Measurements from ENCODE around the gene ZNF627. TPM values are rescaled to one million over a fixed set of nuclear protein-coding genes. Genes with fewer than 3 reads are reported as not detected.

The ZNF627 gene
- total and polyA plus RNA-seq, 2 of the 8 experiments (the other 6 are each of a cell fraction or from before 2014, with no cell fraction given): 7.2 to 13.7 TPM

- H3K4me1 ChIP-seq (replicated peaks in 1 of 4; ENCODE audit: control insufficient read depth in 3 of 4, insufficient read depth in 4 of 4, low read length in 3 of 4): no peaks in the 10 kb centered on the region
- H3K4me2 ChIP-seq (ENCODE audit: insufficient read depth in 1 of 2, low read depth in 2 of 2, low read length in 2 of 2): no peak overlapping the region
- TF ChIP-seq TAF1 (IDR thresholded peaks at IDR 0.05; ENCODE audit: low read depth, low read length): no peak
- TF ChIP-seq TAF7 (optimal IDR thresholded peaks at IDR 0.05; ENCODE audit: borderline replicate concordance, low read depth, low read length): no peak
- no peak for TF ChIP-seq CTCF (IDR thresholded peaks at IDR 0.05; ENCODE audit: control extremely low read depth in 1 of 3, insufficient read depth in 1 of 3, low read depth in 1 of 3, low read length in 3 of 3)
- TF ChIP-seq RXRA (IDR thresholded peaks at IDR 0.05; ENCODE audit: insufficient read depth, low read depth, low read length): no peak
- no peak for TF ChIP-seq POU5F1 (IDR thresholded peaks at IDR 0.05; ENCODE audit: low read depth, low read length)
- no peak for TF ChIP-seq ATF3 (IDR thresholded peaks at IDR 0.05; ENCODE audit: insufficient read depth, low read depth, low read length)
- TF ChIP-seq BACH1 (IDR thresholded peaks at IDR 0.05; ENCODE audit: low read length): no peak
- TF ChIP-seq TCF12 (IDR thresholded peaks at IDR 0.05; ENCODE audit: low read depth, low read length): no peak
- H3K4me3 ChIP-seq (ENCODE audit: extremely low read depth in 1 of 4, insufficient read depth in 2 of 4, low read depth in 3 of 4, low read length in 4 of 4): no peak overlapping the region
- no peak overlapping the region for H2AFZ ChIP-seq (ENCODE audit: low read length)
- no peak overlapping the region for H2AK5ac ChIP-seq (ENCODE audit: low read depth, low read length)
- no peak overlapping the region for H2BK15ac ChIP-seq (ENCODE audit: low read length)
- no peak overlapping the region for H3K18ac ChIP-seq (ENCODE audit: extremely low read depth, low read length)
- FAIRE-seq (no peak), DNase-seq (ENCODE audit: low read depth in 1 of 2, low spot score in 2 of 2) (no peak)
- H3K27ac ChIP-seq (ENCODE audit: low read depth, low read length): no peak overlapping the region
- H2BK5ac ChIP-seq (ENCODE audit: low read depth, low read length): no peak overlapping the region
- H3K9me3 ChIP-seq (ENCODE audit: insufficient read depth in 2 of 2, low read depth in 1 of 2, low read length in 1 of 2): no peaks in the 10 kb centered on the region
- no peak overlapping the region for H3K9ac ChIP-seq (replicated peaks in 1 of 4; ENCODE audit: extremely low read depth in 1 of 4, low read depth in 3 of 4, low read length in 3 of 4)
- no peak overlapping the region for H3K23ac ChIP-seq (ENCODE audit: insufficient read length)
- no peaks in the 10 kb centered on the region; a peak in 1 of 7 replicates for H3K27me3 ChIP-seq (replicated peaks in 1 of 4; ENCODE audit: control insufficient read depth in 3 of 4, extremely low read depth in 1 of 4, insufficient read depth in 3 of 4, low read length in 3 of 4)
- H2BK12ac ChIP-seq (ENCODE audit: low read depth, low read length): no peak overlapping the region
- no peaks in the 10 kb centered on the region for H3K23me2 ChIP-seq (ENCODE audit: low read depth, low read length)
- no peak overlapping the region for H3K14ac ChIP-seq (ENCODE audit: insufficient read length)
- no peaks in the 10 kb centered on the region for H4K20me1 ChIP-seq (replicated peaks in 1 of 2; ENCODE audit: control insufficient read depth in 1 of 2, insufficient read depth in 2 of 2, low read length in 2 of 2)
- no peak overlapping the region for H3K4ac ChIP-seq (replicated peaks; ENCODE audit: insufficient read length, low read depth, low read length)
- no peak overlapping the region for H2BK20ac ChIP-seq (ENCODE audit: low read length)
- no peak overlapping the region for H3K56ac ChIP-seq (replicated peaks; ENCODE audit: insufficient read length, low read depth, low read length)
- no peak overlapping the region for H4K8ac ChIP-seq (ENCODE audit: extremely low read depth, insufficient read depth, low read length)
- H4K5ac ChIP-seq (ENCODE audit: insufficient read length, low read depth, low read length): no peak overlapping the region
- H3K79me2 ChIP-seq (ENCODE audit: control insufficient read depth in 1 of 2, insufficient read depth in 2 of 2, low read length in 2 of 2): no peaks in the 10 kb centered on the region
- ChIA-PET CTCF (ENCODE audit: partially characterized antibody) (interaction anchor here (0.6 to 3.4 kb wide), 8 partner anchors 10 to 252 kb away, joined by 3 to 19 read pairs (median 4); partner anchors contain the start of gene ELOF1), POLR2A (ENCODE audit: partially characterized antibody) (no interaction called here)
- no peaks in the 10 kb centered on the region for H3K79me1 ChIP-seq (ENCODE audit: low read depth, low read length)
- WGBS, 2 experiments (ENCODE audit: extremely low coverage in 1 of 2, insufficient coverage in 1 of 2, insufficient read length in 1 of 2, insufficient replicate concordance in 2 of 2, low coverage in 1 of 2, low lambda C conversion rate in 2 of 2, missing lambda C conversion rate in 1 of 2): 88% methylated on average over 6 of the region's 6 CpGs; no CpG with 5 or more reads in 1 of the 2 experiments
- H4K91ac ChIP-seq (replicated peaks; ENCODE audit: insufficient read length, low read length): no peak overlapping the region
- H3K36me3 ChIP-seq (ENCODE audit: control insufficient read depth in 2 of 4, insufficient read depth in 4 of 4, low read length in 3 of 4): no peaks in the 10 kb centered on the region
- H2BK120ac ChIP-seq (replicated peaks; ENCODE audit: low read depth, low read length): no peak overlapping the region
Observed at GRCh38 chr19:11586331-11586730, 11.0 kb upstream of the ZNF627 start.
